ENCODE results near the gene ANKMY1. TPM values are rescaled to one million over a fixed set of nuclear protein-coding genes. Genes with fewer than 3 reads are reported as not detected.

ANKMY1 gene
- total and polyA plus RNA-seq, 2 donors (not counting 1 experiment from before 2014, with no cell fraction given), result 51.7 to 72.1 TPM

DNA sequence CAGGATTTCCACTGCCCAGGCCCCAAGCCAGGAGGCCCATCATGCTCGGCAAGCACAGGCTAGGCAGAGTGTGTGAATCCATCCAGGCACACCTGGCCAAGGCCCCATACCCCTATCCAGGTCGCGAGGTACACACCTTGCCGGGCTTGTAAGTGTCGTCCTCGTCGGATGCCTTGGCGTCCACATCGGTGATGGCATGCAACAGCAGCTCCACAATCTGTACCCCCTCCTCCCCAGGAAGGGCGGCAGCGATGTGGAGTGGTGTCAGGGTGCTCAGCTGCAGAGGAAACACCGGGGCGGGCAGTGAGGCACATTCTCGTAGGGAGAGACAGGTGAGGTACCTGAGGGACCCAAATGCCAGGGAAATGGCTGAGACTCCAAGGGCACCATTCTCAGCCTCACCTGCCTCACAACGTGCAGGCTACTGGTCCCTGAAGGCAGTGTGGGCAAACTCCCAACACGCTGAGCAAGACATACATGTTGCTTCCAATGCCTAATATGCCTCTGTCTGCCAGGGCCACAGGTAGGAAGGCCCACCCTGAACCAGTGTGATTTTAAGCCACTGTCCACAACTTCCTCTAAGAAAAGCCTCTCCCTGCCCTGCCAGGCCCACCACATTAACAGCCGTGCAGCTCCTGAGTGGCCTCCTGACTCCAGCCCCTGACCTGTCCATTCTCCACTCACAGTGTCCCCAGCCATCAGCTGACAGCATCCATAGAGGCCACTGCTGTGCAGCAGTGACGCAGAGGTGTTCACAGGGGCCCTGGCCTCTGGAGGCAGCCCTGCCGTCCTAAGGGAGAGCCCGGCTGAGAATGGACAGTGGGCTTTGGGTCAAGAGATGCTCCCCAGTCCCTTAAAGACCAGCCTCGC, 44.9 kb downstream of the ANKMY1 start:
- Mint-ChIP-seq H3K27ac (no peak overlapping the region), H3K9me3 (ENCODE audit: insufficient read depth) (no peaks in the 10 kb centered on the region), H3K4me3 (no peak overlapping the region), H3K4me1 (peaks cover 10% of the 10 kb centered on the region), H3K27me3 (no peaks in the 10 kb centered on the region)
- Histone ChIP-seq H3K9me3 (ENCODE audit: control extremely low read depth in 1 of 3, control insufficient read depth in 2 of 3, insufficient read depth in 1 of 3, low read length in 2 of 3) (peaks cover 0 to 3% (median 0%) of the 10 kb centered on the region in 3 donors), H3K4me2 (replicated peaks; ENCODE audit: low read depth, low read length, poor library complexity, severe bottlenecking) (no peak overlapping the region), H3K27ac (ENCODE audit: low read length in 2 of 2) (no peak overlapping the region), H2AFZ (ENCODE audit: insufficient read depth, low read depth, low read length, poor library complexity, severe bottlenecking) (no peak overlapping the region), H4K20me1 (ENCODE audit: control insufficient read depth, insufficient read depth, low read length, poor library complexity, severe bottlenecking) (peaks cover 7% of the 10 kb centered on the region), H3K27me3 (replicated peaks in 1 of 4; ENCODE audit: control extremely low read depth in 1 of 4, control insufficient read depth in 3 of 4, insufficient read depth in 4 of 4, low read length in 3 of 4) (no peaks in the 10 kb centered on the region), H3K9ac (ENCODE audit: low read length) (no peak overlapping the region), H3K4me1 (ENCODE audit: control insufficient read depth in 2 of 2, insufficient read depth in 2 of 2, low read length in 2 of 2) (peaks cover 12 to 14% of the 10 kb centered on the region in 2 donors), H3K4me3 (ENCODE audit: control extremely low read depth in 1 of 5, extremely low read depth in 1 of 5, insufficient read depth in 1 of 5, low read depth in 2 of 5, low read length in 4 of 5) (no peak overlapping the region), H3K36me3 (replicated peaks in 1 of 2; ENCODE audit: control extremely low read depth in 1 of 2, control insufficient read depth in 1 of 2, extremely low read depth in 1 of 2, insufficient read depth in 2 of 2, low read length in 1 of 2) (peaks cover 1 to 10% of the 10 kb centered on the region in 2 experiments), H3K79me2 (ENCODE audit: control insufficient read depth, insufficient read depth, low read length) (no peaks in the 10 kb centered on the region)
- CTCF ChIA-PET, result interaction anchor here (0.5 to 2.5 kb wide), 6 partner anchors 9 to 401 kb away, joined by 3 to 10 read pairs (median 8); partner anchors contain the start of gene CAPN10
- intact Hi-C loops (cut with micrococcal nuclease), result no loop called here
- no peak for DNase-seq
- 96% methylated on average over 11 of the region's 21 CpGs for WGBS (ENCODE audit: insufficient coverage)
- no peak for TF ChIP-seq EZH2 (IDR thresholded peaks at IDR 0.05; ENCODE audit: borderline replicate concordance, insufficient read depth, low read depth, low read length, poor library complexity, severe bottlenecking)
- no peak for ATAC-seq (ENCODE audit: low read depth)
- POLR2A ChIA-PET, result no interaction called here

DNA sequence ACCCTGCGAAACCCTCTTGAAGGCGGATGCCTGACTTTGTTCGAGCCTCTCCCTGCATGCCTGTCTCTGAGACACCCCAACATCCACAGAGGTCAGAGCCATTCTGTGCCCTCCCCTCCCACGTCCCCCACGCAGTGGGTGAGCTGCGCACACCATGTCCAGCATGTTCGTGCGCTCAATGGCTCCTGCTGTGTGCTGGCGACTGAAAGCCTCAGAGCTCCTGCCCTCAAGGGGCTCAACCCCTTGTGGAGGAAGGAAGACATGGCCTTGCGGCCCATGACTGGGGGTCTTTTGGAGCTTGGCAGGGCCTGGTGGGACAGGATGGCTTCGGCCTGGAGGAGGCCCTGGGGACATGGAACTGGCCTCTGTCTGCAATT, 45.7 kb downstream of the ANKMY1 start:
- ATAC-seq (ENCODE audit: low read depth) (no peak), DNase-seq (no peak)
- POLR2A ChIA-PET, result no interaction called here

More for the DNA sequence above, 45.7 kb downstream of the ANKMY1 start:
- no peak overlapping the region for H3K27ac ChIP-seq (ENCODE audit: low read length in 2 of 2)
- no peak overlapping the region for H2AFZ ChIP-seq (ENCODE audit: insufficient read depth, low read depth, low read length, poor library complexity, severe bottlenecking)
- Mint-ChIP-seq H3K4me1 (peaks cover 10% of the 10 kb centered on the region), H3K9me3 (ENCODE audit: insufficient read depth) (no peaks in the 10 kb centered on the region), H3K27ac (no peak overlapping the region), H3K27me3 (no peaks in the 10 kb centered on the region), H3K4me3 (no peak overlapping the region)
- peaks cover 7% of the 10 kb centered on the region for H4K20me1 ChIP-seq (ENCODE audit: control insufficient read depth, insufficient read depth, low read length, poor library complexity, severe bottlenecking)
- no peaks in the 10 kb centered on the region for H3K79me2 ChIP-seq (ENCODE audit: control insufficient read depth, insufficient read depth, low read length)
- H3K9ac ChIP-seq (ENCODE audit: low read length), result no peak overlapping the region
- H3K4me2 ChIP-seq (replicated peaks; ENCODE audit: low read depth, low read length, poor library complexity, severe bottlenecking), result no peak overlapping the region
- H3K4me1 ChIP-seq (ENCODE audit: control insufficient read depth in 2 of 2, insufficient read depth in 2 of 2, low read length in 2 of 2), result peaks cover 12 to 14% of the 10 kb centered on the region in 2 donors
- CTCF ChIA-PET, result interaction anchor here (1.8 kb wide), 1 partner anchor 74 kb away, joined by 4 read pairs; the partner anchor contains the start of gene CAPN10
- H3K9me3 ChIP-seq (ENCODE audit: control extremely low read depth in 1 of 3, control insufficient read depth in 2 of 3, insufficient read depth in 1 of 3, low read length in 2 of 3), result peaks cover 0 to 3% (median 0%) of the 10 kb centered on the region in 3 donors
- no peak for TF ChIP-seq EZH2 (IDR thresholded peaks at IDR 0.05; ENCODE audit: borderline replicate concordance, insufficient read depth, low read depth, low read length, poor library complexity, severe bottlenecking)
- TF ChIP-seq, protein P1, sequence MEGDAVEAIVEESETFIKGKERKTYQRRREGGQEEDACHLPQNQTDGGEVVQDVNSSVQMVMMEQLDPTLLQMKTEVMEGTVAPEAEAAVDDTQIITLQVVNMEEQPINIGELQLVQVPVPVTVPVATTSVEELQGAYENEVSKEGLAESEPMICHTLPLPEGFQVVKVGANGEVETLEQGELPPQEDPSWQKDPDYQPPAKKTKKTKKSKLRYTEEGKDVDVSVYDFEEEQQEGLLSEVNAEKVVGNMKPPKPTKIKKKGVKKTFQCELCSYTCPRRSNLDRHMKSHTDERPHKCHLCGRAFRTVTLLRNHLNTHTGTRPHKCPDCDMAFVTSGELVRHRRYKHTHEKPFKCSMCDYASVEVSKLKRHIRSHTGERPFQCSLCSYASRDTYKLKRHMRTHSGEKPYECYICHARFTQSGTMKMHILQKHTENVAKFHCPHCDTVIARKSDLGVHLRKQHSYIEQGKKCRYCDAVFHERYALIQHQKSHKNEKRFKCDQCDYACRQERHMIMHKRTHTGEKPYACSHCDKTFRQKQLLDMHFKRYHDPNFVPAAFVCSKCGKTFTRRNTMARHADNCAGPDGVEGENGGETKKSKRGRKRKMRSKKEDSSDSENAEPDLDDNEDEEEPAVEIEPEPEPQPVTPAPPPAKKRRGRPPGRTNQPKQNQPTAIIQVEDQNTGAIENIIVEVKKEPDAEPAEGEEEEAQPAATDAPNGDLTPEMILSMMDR (IDR thresholded peaks at IDR 0.05), result no peak
- intact Hi-C loops (cut with micrococcal nuclease), result no loop called here
- no peaks in the 10 kb centered on the region for H3K27me3 ChIP-seq (replicated peaks in 1 of 4; ENCODE audit: control extremely low read depth in 1 of 4, control insufficient read depth in 3 of 4, insufficient read depth in 4 of 4, low read length in 3 of 4)
- 100% methylated on average over 11 of the region's 11 CpGs for WGBS (ENCODE audit: insufficient coverage)
- no peak overlapping the region for H3K4me3 ChIP-seq (ENCODE audit: control extremely low read depth in 1 of 5, extremely low read depth in 1 of 5, insufficient read depth in 1 of 5, low read depth in 2 of 5, low read length in 4 of 5)
- peaks cover 1 to 10% of the 10 kb centered on the region in 2 experiments for H3K36me3 ChIP-seq (replicated peaks in 1 of 2; ENCODE audit: control extremely low read depth in 1 of 2, control insufficient read depth in 1 of 2, extremely low read depth in 1 of 2, insufficient read depth in 2 of 2, low read length in 1 of 2)
